HEK293T (cell line): ENCODE data around the gene ZNF273.

Experiments used
- CTBP1 ChIP-seq: fragments of 450-650 bp; IDR thresholded peaks from 2 replicates; pipeline ENCODE4 v1.6.1; 2016; ENCODE audit warnings: borderline replicate concordance
- ELF4 ChIP-seq: fragments of 450-650 bp; IDR thresholded peaks from 2 replicates; pipeline ENCODE4 v1.6.1; 2017; ENCODE audit warnings: antibody characterized with exemption
- FOXM1 ChIP-seq: fragments of 450-650 bp; IDR thresholded peaks from 2 replicates; pipeline ENCODE4 v1.6.1; 2017; ENCODE audit warnings: mild to moderate bottlenecking, borderline replicate concordance
- HDGF ChIP-seq: fragments of 450-650 bp; IDR thresholded peaks from 2 replicates; pipeline ENCODE4 v1.6.1; 2017; ENCODE audit warnings: antibody characterized with exemption, borderline replicate concordance
- NFRKB ChIP-seq: fragments of 450-650 bp; IDR thresholded peaks from 2 replicates; pipeline ENCODE4 v1.6.1; 2016; ENCODE audit warnings: mild to moderate bottlenecking, moderate library complexity
- PKNOX1 ChIP-seq: fragments of 450-650 bp; IDR thresholded peaks from 2 replicates; pipeline ENCODE4 v1.6.1; 2016
- SP1 ChIP-seq: fragments of 450-650 bp; IDR thresholded peaks from 2 replicates; pipeline ENCODE4 v1.6.1; 2017
- TARDBP ChIP-seq: fragments of 450-650 bp; IDR thresholded peaks from 2 replicates; pipeline ENCODE4 v1.6.1; 2016

- TF ChIP-seq PKNOX1: no peak
- TF ChIP-seq SP1: no peak
- no peak for TF ChIP-seq CTBP1
- no peak for TF ChIP-seq ELF4
- no peak for TF ChIP-seq NFRKB
- no peak for TF ChIP-seq FOXM1
- no peak for TF ChIP-seq HDGF
- TF ChIP-seq TARDBP: no peak
These were observed 28.4 kb upstream of the ZNF273 start for GRCh38 chr7:64874562-64875250.
